D721Med (cell line): Measurements from ENCODE around the gene OTOP3.

ENCODE experiments used
- DNase-seq: peaks from one replicate; pipeline ENCODE4 v3.0.0; 2011; ENCODE audit warnings: low spot score; ENCODE audit not compliant: insufficient read length
- FAIRE-seq: peaks from 2 replicates; lab custom pipeline; 2011; peaks lifted over from hg19 to GRCh38; lab: Jason Lieb, UNC
- CTCF ChIP-seq: IDR thresholded peaks from 2 replicates; pipeline ENCODE4 v1.5.1; 2012; ENCODE audit warnings: mild to moderate bottlenecking, control low read depth; ENCODE audit not compliant: insufficient read depth; ENCODE audit errors: missing control alignments

The OTOP3 gene

GRCh38 chr17:74920306-74920620 is 15.4 kb upstream of the OTOP3 start:
- no peak for TF ChIP-seq CTCF
- FAIRE-seq (no peak), DNase-seq (no peak)

- TF ChIP-seq CTCF: no peak
- DNase-seq: no peak
- no peak for FAIRE-seq
Measured at GRCh38 chr17:74920642-74921025, 15.1 kb upstream of the OTOP3 start.

GRCh38 chr17:74921026-74921681 is 14.5 kb upstream of the OTOP3 start:
- DNase-seq (no peak), FAIRE-seq (no peak)
- TF ChIP-seq CTCF: no peak

- TF ChIP-seq CTCF: no peak
- DNase-seq (no peak), FAIRE-seq (no peak)
Measured at GRCh38 chr17:74921769-74922168, 13.9 kb upstream of the OTOP3 start.

- FAIRE-seq: no peak
- DNase-seq: no peak
- no peak for TF ChIP-seq CTCF
Measured at GRCh38 chr17:74922172-74922571, 13.5 kb upstream of the OTOP3 start.

- DNase-seq (peak; percentile 76), FAIRE-seq (no peak)
- no peak for TF ChIP-seq CTCF
Measured at GRCh38 chr17:74922694-74923537, 12.8 kb upstream of the OTOP3 start, which contains the start of gene USH1G. Gene USH1G, minus strand, starts transcription at chr17:74923255. Its CDS starts 182 bp downstream, at chr17:74923073.
